Prostate gland (tissue), 2 donors: ENCODE measurements around the gene HCN3.

Source experiments
- CTCF ChIP-seq, 4 experiments: fragments of 200-600 bp in 2 of 4; fragments of 450-650 bp in 2 of 4; sonication (generic) in 2 of 4; IDR thresholded peaks; 1 replicate in 3 of 4; 2 replicates in 1 of 4; pipeline ENCODE4 v1.5.1; 2016 to 2019; ENCODE audit warnings: antibody characterized with exemption in 4 of 4, mild to moderate bottlenecking in 2 of 4, moderate library complexity in 2 of 4
- POLR2A ChIP-seq: fragments of 450-650 bp; IDR thresholded peaks from one replicate; pipeline ENCODE4 v1.6.1; 2016; ENCODE audit warnings: antibody characterized with exemption, mild to moderate bottlenecking
- POLR2AphosphoS5 ChIP-seq: sonication (generic); formaldehyde crosslinking; IDR thresholded peaks from one replicate; pipeline ENCODE4 v1.6.1; 2017; ENCODE audit warnings: antibody characterized with exemption

- TF ChIP-seq CTCF (IDR thresholded peaks at IDR 0.05) (peak in 1 of 4 experiments; percentile 31), POLR2A (peak; percentile 87), POLR2AphosphoS5 (peak; percentile 92)
Measured at GRCh38 chr1:155324037-155324716, 46.9 kb downstream of the HCN3 start.
